NT2/D1 (cell line): ENCODE data around the gene PFKP.
"Not testable (repeated sequence)": the region's sequence is repeated elsewhere in the genome, so short reads cannot be mapped to it uniquely, and the experiment has no call there.

Experiments
- DNase-seq: peaks from one replicate; pipeline ENCODE4 v3.0.0-alpha.2; 2011; ENCODE audit warnings: low read depth, low spot score
- H3K27me3 ChIP-seq: 2 replicates; pipeline ENCODE4 v1.6.0; 2011; ENCODE audit warnings: mild to moderate bottlenecking; ENCODE audit not compliant: insufficient read length, insufficient read depth
- H3K36me3 ChIP-seq: 2 replicates; pipeline ENCODE4 v1.6.1; 2011; ENCODE audit warnings: mild to moderate bottlenecking, low read length, mixed read lengths; ENCODE audit not compliant: insufficient read depth, insufficient read length
- H3K4me1 ChIP-seq: 2 replicates; pipeline ENCODE4 v1.5.1; 2011; ENCODE audit not compliant: insufficient read depth, insufficient read length
- H3K4me3 ChIP-seq: 2 replicates; pipeline ENCODE4 v1.5.1; 2011; ENCODE audit warnings: low read depth; ENCODE audit not compliant: insufficient read length
- H3K9ac ChIP-seq: 2 replicates; pipeline ENCODE4 v1.6.0; 2011; ENCODE audit warnings: low read depth; ENCODE audit not compliant: insufficient read length
- H3K9me3 ChIP-seq: 2 replicates; pipeline ENCODE4 v1.5.1; 2011; ENCODE audit warnings: mild to moderate bottlenecking, low read length; ENCODE audit not compliant: insufficient read depth
- SUZ12 ChIP-seq: IDR thresholded peaks from 2 replicates; pipeline ENCODE4 v1.6.1; 2011; ENCODE audit not compliant: insufficient read length, insufficient read depth; ENCODE audit errors: extremely low read depth
- YY1 ChIP-seq: IDR thresholded peaks from 2 replicates; pipeline ENCODE4 v1.6.1; 2011; ENCODE audit not compliant: insufficient read length, insufficient read depth
- ZNF274 ChIP-seq: IDR thresholded peaks from 2 replicates; pipeline ENCODE4 v1.6.1; 2011; ENCODE audit warnings: mild to moderate bottlenecking, low read depth, low read length

The PFKP gene

DNA sequence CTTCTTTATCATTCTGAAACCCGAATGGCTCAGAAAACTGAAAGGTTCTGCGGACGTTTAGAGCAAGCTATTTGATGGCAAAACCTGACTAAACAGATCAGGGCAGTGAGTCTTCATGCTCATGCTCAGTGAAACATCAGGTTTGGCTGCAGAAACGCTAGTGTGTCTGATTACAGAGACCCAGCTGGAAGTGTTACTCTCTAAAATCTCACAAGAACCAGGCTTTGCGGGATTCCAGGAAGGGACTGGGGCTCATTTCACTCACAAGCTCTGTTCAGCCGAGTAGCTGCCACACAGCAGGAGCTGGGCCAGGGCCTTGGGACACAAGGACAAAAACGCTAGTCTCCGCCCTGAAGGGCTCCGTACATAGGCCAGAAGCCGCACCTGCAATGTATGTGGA lies 102.3 kb downstream of the PFKP start:
- TF ChIP-seq YY1 (no peak), ZNF274 (no peak), SUZ12 (no peak)
- peaks cover 53% of the 10 kb centered on the region for H3K36me3 ChIP-seq

DNA sequence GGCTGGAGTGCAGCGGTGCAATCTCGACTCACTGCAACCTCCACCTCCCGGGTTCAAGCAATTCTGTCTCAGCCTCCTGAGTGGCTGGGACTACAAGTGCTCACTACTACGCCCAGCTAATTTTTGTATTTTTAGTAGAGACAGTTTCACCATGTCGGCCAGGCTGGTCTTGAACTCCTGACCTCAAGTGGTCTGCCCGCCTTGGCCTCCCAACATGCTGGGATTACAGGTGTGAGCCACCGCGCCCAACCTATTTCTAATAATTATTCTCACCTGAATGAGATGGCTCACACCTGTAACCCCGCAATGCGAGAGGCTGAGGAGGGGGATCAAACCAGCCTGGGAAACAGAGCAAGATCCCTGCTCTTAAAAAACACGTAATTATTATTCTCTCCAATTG lies 104.1 kb downstream of the PFKP start:
- H3K4me1 ChIP-seq, DNase-seq, H3K4me3 ChIP-seq, H3K27me3 ChIP-seq, H3K9ac ChIP-seq, H3K9me3 ChIP-seq: not testable (repeated sequence)
- peaks cover 35% of the 10 kb centered on the region for H3K36me3 ChIP-seq

More for the DNA sequence above, 102.3 kb downstream of the PFKP start:
- Histone ChIP-seq H3K27me3 (no peaks in the 10 kb centered on the region), H3K4me1 (no peaks in the 10 kb centered on the region), H3K9ac (no peak overlapping the region), H3K4me3 (no peak overlapping the region), H3K9me3 (no peaks in the 10 kb centered on the region)
- DNase-seq = no peak

DNA sequence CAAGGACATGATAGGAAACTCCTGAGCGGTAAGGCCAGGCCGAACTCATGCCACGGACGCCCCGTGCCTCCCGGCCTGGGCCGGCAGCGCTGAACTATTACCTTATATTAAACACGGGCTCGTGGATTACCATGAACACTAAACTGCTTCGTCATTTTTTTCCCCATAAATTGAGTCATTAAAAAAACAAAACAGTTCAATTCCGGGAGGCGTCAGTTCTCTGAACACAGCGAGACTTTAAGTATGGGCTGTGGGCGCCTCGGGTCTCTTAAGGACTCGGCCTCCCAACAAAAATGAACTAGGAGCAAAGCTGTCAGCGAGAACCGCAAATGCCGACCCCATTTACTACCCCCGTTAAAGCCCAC lies 104.7 kb downstream of the PFKP start:
- no peak for DNase-seq
- Histone ChIP-seq H3K9me3 (no peaks in the 10 kb centered on the region), H3K36me3 (peaks cover 30% of the 10 kb centered on the region), H3K9ac (peak overlapping the region; percentile 86), H3K27me3 (no peaks in the 10 kb centered on the region), H3K4me3 (peak overlapping the region; percentile 51), H3K4me1 (no peaks in the 10 kb centered on the region)
- TF ChIP-seq ZNF274 (no peak), SUZ12 (no peak), YY1 (no peak)

DNA sequence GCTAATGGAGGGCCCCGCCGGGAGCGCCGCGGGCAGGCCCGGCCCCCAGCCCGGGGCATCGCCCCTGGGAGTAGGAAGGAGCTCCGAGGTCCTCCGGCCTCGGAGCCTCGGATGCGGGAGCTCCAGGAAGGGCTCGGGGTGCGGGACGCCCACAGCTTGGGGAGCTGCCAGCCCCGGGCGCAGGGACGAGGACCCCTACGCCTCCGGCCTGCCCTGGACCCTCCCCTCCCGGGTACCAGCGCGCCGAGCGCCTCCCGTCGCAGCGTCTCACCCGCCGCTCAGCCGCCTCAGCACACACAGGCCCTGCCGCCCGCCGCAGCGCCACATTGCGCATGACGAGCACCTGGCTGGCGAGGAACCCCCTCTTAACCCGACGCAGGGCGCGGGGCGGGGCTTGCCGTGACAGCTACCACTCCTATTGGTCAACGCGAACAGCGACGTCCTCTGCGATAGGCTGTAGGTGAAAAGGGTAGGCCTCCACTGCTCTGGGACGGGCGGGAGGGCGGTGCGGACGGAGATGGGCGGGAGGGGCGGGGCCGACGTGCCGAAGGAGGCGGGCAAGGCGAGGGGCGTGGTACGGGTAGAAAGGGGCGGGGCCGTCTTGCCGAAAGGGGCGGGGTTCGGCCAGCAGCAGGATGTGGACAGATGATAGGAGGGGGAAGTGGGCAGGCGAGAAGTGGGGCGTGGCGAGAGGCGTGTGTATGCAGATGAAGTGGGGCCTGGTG lies 105.3 kb downstream of the PFKP start, which contains the start of gene PITRM1:
Gene PITRM1 (minus strand): TSS at position 337 of the 725 bp plus-strand sequence. CDS start 10 bp downstream, at position 327.
- Histone ChIP-seq H3K4me3 (peak within 1 kb of the TSS; percentile 51), H3K27me3 (no peaks in the 10 kb centered on the region), H3K36me3 (peaks cover 25% of the 10 kb centered on the region), H3K9me3 (no peaks in the 10 kb centered on the region), H3K4me1 (no peaks in the 10 kb centered on the region), H3K9ac (peak within 1 kb of the TSS; percentile 86)
- TF ChIP-seq ZNF274 (no peak), YY1 (no peak), SUZ12 (no peak)
- peak; percentile 94 for DNase-seq

DNA sequence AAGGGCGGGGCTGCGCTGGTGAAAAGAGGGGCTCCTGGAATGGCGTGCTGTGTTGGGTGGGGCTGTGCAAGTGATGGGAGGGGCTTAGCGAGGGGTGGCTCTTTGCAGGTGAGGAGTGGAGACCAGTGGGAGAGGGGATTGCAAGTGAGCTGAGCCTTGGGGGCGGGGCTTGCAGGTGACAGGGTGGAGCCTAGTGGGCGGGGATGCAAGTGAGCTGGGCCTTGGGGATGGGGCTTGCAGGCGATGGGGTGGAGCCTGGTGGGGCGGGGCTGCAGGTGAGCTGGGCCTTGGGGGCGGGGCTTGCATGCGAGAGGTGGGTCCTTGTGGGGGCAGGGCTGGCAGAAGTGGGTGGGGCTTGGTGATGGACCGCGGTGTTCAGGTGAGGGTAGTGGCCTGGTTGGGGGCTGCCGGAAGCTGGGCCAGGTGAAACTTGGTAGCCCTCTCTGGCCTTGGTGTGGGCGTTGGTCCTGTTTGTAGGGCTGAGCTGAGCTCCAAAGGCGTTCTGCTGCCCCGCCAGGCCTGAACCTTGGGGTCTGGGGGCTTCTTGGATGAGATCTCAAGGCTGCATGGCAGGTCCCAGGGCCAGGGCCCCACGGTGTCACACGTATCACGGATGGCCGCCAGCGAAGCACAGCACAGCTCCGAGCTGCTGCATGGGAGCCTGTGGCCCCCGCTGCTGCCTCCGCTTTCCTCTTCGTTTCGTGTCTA lies 106.0 kb downstream of the PFKP start:
- TF ChIP-seq YY1 (no peak), SUZ12 (no peak), ZNF274 (no peak)
- Histone ChIP-seq H3K9ac (no peak overlapping the region), H3K4me1 (no peaks in the 10 kb centered on the region), H3K9me3 (no peaks in the 10 kb centered on the region), H3K27me3 (no peaks in the 10 kb centered on the region), H3K4me3 (peak overlapping the region; percentile 24), H3K36me3 (peaks cover 18% of the 10 kb centered on the region)
- DNase-seq = peak; percentile 82

DNA sequence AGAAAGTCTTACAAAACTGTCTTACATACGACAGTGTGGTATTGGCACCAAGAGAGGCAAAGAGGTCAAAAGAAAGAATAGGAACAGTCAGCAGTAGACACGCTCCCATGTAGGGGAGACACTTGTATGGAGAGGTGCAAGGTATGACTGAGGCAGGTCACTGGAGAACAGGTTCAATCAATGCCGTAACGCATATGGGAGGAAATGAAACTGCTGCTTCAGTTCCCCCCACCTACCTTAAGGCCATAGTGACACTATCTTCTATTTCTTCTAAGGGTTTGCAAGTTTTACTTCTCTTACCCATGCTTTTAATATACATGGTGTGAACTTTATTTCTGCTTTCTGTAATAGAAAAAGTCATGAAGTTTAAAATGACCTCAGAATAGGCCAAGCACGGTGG lies 110.7 kb downstream of the PFKP start:
- no peaks in the 10 kb centered on the region for H3K27me3 ChIP-seq
- H3K4me1 ChIP-seq = no peaks in the 10 kb centered on the region
- H3K9me3 ChIP-seq = no peaks in the 10 kb centered on the region
- H3K36me3 ChIP-seq = no peaks in the 10 kb centered on the region
- no peak overlapping the region for H3K4me3 ChIP-seq
- no peak for TF ChIP-seq SUZ12
- TF ChIP-seq YY1 = no peak
- no peak for TF ChIP-seq ZNF274
- no peak overlapping the region for H3K9ac ChIP-seq
- DNase-seq = no peak

DNA sequence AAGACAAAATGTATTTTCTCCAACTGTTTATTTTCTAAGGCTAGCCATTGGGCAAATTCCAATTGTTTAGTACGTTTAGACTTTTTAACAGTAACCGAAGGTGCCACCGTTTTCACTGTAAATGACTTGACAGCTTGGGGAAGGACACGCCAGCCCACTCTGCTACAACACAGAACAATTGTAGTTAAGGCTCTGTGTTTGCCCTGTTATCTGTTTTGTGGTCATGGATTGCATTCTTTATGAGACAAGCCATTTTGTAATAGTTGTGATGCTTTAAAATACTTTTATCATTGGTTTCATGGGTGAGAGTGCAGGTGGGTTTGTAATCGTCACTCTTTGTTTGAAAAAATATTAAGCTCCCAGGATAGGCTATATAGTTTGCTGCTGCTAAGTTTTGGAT lies 111.8 kb downstream of the PFKP start:
- Histone ChIP-seq H3K9ac (no peak overlapping the region), H3K36me3 (no peaks in the 10 kb centered on the region), H3K4me3 (no peak overlapping the region), H3K4me1 (no peaks in the 10 kb centered on the region), H3K27me3 (no peaks in the 10 kb centered on the region), H3K9me3 (no peaks in the 10 kb centered on the region)
- no peak for DNase-seq
- TF ChIP-seq YY1 (no peak), ZNF274 (no peak), SUZ12 (no peak)
